HG02588 (cell line): ENCODE measurements around the gene TGM3.

Experiments used
- ATAC-seq: cut with Tn5 transposase; IDR thresholded peaks from one replicate; pipeline ENCODE4 v1.9.1; 2021; ENCODE audit warnings: mild to moderate bottlenecking, moderate library complexity; ENCODE audit not compliant: unreplicated experiment

TGM3 gene

DNA sequence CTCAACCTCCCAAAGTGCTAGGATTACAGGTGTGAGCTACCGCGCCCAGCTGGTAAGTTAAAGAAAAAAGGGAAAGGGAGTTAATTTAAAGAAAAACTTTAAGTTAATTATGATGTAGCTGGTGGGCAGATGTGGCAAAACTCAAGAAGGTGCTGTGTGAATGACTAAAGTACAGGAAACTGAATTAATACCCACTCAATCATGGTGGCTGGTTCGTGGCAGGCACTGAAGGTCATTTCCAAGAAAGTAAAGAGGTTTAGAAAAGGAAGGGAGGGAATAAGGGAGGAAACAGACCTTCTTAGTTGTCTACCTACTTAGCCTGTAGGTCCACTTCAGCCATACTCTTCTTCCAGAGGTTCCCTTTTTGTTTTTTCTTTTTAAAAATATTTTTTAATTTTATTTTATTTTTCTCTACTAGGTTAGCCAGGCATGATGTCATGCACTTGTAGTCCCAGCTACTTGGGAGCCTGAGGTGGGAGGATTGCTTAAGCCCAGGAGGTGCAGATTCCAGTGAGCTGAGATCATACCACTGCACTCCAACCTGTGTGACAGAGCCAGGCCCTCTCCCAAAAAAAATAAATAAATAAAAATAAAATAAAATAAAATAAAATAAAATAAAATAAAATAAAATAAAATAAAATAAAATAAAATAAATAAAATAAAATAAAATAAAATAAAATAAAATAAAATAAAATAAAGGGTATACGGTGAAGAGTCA is 11.9 kb upstream of the TGM3 start:
- no peak for ATAC-seq

DNA sequence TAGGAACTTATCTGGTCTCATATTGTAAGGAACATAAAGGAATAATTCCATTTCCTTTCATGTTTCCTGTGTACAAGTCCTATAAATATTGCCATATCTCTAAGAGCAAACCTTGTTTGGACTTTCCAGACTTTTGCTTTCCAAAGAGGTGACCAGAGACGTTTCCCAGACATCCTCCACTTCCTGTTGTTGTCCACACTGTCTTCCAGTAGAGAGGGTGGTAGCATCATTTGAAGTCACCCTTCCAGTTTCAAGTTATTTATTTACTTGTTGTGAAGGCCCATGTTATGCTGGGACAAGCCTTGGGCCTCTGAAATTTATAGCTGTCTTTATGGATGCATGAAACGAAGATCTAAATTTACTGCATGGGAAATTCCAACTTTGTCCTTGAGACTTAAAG is 10.6 kb upstream of the TGM3 start:
- ATAC-seq = no peak

DNA sequence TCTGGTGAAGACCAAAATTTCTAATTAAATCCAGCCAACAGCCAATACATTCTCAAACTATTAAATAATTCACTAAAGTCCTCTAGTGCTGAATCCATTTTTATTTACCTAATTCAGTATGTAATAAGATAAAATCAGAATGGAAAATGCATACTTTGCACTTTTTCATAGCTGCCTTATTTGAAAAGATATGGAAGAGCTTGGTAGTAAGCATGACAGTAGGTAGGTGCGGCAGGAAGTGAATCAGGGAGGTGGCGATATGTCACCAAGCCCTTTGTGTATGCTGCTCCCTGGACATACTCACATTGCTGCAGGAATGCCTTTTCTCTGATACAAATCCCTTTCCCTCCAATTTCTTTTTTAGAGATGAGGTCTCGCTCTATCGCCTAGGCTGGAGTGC is 10.2 kb upstream of the TGM3 start:
- ATAC-seq = no peak

DNA sequence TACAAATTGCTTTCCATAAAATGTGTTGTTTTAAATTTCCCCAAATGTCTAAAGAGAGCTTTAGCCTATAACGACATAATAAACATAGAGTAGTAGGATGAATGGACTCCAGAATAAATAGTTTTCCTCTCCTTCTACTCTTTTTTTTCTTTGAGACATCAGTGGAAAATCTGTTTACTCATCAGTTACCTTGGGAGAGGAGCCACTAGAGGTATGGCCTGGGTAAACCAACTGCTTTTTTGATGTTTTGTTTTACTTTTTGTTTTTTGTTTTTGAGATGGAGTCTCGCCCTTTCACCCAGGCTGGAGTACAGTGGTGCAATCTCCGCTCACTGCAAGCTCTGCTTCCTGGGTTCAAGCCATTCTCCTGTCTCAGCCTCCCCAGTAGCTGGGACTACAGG is 8.3 kb upstream of the TGM3 start:
- no peak for ATAC-seq

- no peak for ATAC-seq
Observed at GRCh38 chr20:2289475-2289874, 6.3 kb upstream of the TGM3 start.

GRCh38 chr20:2290486-2290885 is 5.3 kb upstream of the TGM3 start:
- ATAC-seq = no peak

DNA sequence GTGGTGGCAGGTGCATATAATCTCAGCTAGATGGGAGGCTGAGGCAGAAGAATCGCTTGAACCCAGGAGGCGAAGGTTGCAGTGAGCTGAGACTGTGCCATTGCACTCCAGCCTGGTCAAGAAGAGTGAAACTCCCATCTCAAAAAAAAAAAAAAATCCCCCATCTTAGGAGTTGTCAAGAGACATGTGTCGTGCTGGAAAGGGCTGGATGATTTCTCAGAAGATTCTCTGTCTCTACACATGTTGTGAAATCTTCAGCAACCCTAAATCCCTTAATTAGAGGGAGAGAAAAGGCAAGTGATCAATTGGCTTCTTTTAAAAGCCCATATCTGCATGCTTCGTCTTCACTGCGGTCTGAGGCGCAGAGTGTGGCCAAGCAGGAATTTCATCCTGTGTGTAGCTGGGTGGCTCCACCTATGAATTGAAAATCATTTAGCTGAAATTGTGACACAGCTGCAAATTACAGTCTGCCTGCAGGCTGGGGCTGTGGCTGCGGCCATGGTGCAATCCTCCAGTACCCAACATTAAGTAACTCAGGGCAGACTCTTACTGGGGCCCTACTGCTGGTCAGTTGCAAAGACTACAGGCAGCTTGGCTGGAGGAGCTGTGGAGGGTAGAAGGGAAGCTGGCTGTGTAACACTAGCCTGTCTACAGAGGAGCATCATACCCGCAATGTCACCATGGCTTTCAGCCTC is 3.2 kb upstream of the TGM3 start:
- ATAC-seq = no peak

DNA sequence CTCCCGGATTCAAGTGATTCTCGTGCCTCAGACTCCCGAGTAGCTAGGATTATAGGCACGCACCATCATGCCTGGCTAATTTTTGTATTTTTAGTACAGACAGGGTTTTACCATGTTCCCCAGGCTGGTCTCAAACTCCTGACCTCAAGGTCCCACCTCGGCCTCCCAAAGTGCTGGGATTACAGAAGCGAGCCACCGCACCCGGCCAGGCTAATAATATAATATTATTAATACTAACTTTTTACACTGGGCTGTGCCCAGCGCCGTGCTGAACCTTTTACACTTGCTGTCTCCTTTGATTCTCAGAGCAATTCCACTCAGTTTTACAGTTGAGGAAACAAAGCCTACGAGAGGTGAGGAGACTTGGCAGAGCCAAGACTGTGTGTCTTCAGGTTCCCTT is 2.3 kb upstream of the TGM3 start:
- no peak for ATAC-seq

DNA sequence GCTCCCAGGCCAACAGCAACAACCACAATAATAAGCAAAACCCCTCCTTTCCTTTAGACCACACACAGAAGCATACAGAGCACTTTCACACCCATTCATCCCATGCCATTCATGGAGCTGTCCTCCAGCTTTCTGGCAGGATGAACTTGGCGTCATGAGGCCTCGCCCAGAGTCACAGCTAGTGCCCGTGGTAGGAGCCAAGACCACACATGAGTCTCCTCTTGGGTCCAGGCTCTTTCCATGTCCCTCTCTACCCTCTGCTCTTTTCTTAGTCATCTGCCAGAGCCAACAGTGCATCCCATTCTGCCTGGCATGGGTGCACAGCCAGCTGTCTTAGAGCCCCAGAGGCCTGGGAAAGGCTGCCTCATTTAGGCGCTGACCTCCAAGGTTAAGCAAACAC is 1.8 kb upstream of the TGM3 start:
- ATAC-seq = no peak

DNA sequence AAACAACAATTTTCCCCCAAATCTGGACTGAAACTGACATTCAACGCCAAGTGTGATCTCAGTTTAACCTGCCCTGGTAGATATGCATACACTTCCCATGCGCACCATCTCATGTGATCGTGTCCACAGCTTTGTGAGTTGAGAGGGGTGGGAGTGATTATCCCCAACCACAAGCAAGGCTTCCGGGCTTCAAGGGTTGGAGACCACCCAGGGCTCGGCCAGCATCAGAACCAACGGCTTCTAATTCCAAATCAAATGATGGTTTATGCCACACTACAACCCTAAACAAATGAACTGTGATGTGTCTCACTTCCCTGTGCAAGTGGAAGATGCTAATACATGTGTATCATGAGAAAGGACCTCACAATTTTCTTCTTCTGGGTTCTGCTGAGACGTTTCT is 515 bp upstream of the TGM3 start:
- no peak for ATAC-seq

- no peak for ATAC-seq
Observed at GRCh38 chr20:2296524-2297356, 939 bp downstream of the TGM3 start.

- ATAC-seq = no peak
Observed at GRCh38 chr20:2297357-2297728, 1.5 kb downstream of the TGM3 start.

DNA sequence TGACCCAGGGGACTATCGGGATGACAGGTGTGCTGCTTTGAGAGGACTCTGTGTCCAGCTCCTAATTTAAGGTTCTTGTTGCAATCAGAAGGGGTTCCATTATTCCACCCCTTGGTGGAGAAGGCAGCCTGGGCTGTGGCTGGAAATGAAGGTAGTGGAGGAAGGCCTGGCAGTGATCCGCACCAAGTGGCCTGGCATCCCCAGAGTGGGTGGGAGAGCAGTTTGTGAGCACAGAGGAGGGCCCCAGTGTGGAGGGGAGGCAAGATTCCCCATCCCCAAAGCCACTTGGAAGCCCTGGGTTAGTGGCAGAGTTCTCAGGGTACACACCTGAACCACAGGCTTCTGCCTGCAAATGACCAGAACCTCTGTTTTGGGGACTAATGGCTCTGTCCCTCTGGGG is 2.3 kb downstream of the TGM3 start:
- no peak for ATAC-seq

GRCh38 chr20:2298701-2299100 is 2.9 kb downstream of the TGM3 start:
- no peak for ATAC-seq

DNA sequence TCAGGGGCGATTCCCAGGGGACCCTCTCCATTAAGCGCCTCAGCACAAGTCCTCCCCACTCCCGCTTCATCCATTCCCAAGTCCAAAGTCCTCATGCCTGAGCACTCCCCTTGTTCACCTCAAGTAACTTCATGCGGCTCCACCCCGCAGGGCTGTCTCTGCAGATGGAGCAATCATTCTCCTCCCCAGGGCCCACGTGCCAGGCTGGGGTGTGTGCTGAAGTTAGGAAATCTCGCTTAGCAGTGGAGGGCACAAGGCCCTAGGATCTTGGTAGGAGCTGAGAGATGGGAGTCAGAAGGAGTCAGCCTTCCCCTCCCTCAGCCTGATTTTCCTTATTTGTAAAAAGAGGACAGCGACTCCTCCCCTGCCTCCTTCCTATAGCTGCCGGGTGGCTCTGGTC is 3.5 kb downstream of the TGM3 start:
- no peak for ATAC-seq

GRCh38 chr20:2300002-2300401 is 4.2 kb downstream of the TGM3 start:
- no peak for ATAC-seq

GRCh38 chr20:2300420-2300819 is 4.6 kb downstream of the TGM3 start:
- no peak for ATAC-seq

- no peak for ATAC-seq
Observed at GRCh38 chr20:2301164-2301622, 5.4 kb downstream of the TGM3 start.

DNA sequence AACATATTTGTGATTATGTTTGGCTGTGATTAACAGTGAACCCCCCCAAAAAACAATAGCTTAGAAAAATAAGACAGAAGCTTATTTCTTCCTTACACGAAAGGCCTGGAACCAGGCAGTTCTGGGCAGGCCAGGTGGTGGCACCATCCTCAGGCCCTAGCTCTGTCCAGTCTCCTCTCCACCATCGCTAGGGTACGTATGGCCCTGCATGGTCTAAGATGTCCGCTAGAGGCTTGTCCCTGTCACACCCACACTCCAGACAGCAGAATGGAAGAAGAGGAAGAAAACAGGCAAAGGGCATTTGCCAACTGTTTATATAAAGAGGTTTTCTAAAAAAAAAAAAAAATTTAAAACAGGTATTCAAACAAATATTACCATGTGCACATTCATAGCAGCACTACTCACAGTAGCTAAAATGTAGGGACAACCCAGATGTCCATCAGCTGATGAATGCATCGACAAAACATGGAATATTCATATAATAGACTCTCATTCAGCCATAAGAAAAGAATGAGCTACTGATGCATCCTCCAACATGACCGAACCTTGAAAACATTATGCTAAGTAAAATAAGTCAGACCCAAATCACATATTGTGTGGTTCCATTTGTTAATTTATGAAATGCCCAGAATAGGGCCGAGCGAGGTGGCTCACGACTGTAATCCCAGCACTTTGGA is 6.7 kb downstream of the TGM3 start:
- no peak for ATAC-seq

GRCh38 chr20:2303673-2304072 is 7.9 kb downstream of the TGM3 start:
- no peak for ATAC-seq

DNA sequence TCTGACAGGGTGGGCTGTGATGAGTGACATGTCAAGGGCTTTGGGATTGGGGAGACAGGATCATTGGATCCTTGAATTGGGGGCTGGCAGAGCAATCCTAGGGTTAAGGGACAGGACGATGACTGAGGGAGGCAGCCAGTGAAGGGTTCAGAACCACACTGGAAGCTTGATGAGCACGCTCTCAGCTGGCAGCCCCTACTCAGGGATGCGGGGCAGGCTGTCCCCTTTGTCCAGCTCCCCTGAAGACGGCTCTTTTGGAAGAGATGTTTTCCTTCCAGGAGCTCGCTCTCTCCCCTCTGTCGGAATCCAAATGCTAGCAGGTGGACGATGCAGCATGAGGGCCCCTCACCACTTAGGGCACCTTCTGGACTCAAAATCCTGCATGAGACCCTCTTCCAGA is 8.4 kb downstream of the TGM3 start:
- no peak for ATAC-seq
